Activated T-cell treated with anti-CD3 and anti-CD28 coated beads, Interleukin-2, amount 50 U/mL, for 48 hours (primary cell): ENCODE results near the gene TUBB.
A peak's percentile ranks its signal among the peaks of the same experiment; 100 is the strongest.
"Not testable (repeated sequence)": the region's sequence is repeated elsewhere in the genome, so short reads cannot be mapped to it uniquely, and the experiment has no call there.

Experiments used
- DNase-seq, 2 experiments: peaks; one replicate each; pipeline ENCODE4 v3.0.0-alpha.2; 2020

The TUBB gene

GRCh38 chr6:30687659-30688431 is 32.3 kb upstream of the TUBB start:
- peak in 1 of 2 experiments; percentile 32 for DNase-seq

GRCh38 chr6:30688569-30688968 is 31.6 kb upstream of the TUBB start:
- DNase-seq: peak in 1 of 2 experiments; percentile 24

GRCh38 chr6:30689022-30689865 is 30.9 kb upstream of the TUBB start:
- DNase-seq: no peak

- no peak for DNase-seq
Measured at GRCh38 chr6:30689985-30690384, 30.2 kb upstream of the TUBB start.

GRCh38 chr6:30690403-30691207 is 29.5 kb upstream of the TUBB start, which contains the start of gene NRM:
TSS of gene NRM (minus strand) at chr6:30690984. CDS start at chr6:30690974, 10 bp downstream.
- peak; percentile 89 for DNase-seq

- DNase-seq: no peak
Measured at GRCh38 chr6:30691208-30691847, 28.8 kb upstream of the TUBB start.

- no peak for DNase-seq
Measured at GRCh38 chr6:30696432-30696831, 23.7 kb upstream of the TUBB start.

- DNase-seq: no peak
Measured at GRCh38 chr6:30700340-30700739, 19.8 kb upstream of the TUBB start.

- no peak for DNase-seq
Measured at GRCh38 chr6:30703011-30703410, 17.1 kb upstream of the TUBB start.

GRCh38 chr6:30703821-30704220 is 16.3 kb upstream of the TUBB start:
- DNase-seq: no peak

GRCh38 chr6:30705620-30706019 is 14.5 kb upstream of the TUBB start:
- DNase-seq: no peak

- DNase-seq: no peak
Measured at GRCh38 chr6:30707281-30707850, 12.8 kb upstream of the TUBB start.

- DNase-seq: no peak
Measured at GRCh38 chr6:30709101-30709868, 10.9 kb upstream of the TUBB start.

- no peak for DNase-seq
Measured at GRCh38 chr6:30711758-30712380, 8.3 kb upstream of the TUBB start.

GRCh38 chr6:30712441-30712945 is 7.7 kb upstream of the TUBB start:
- no peak for DNase-seq

GRCh38 chr6:30714263-30714662 is 5.9 kb upstream of the TUBB start:
- DNase-seq: no peak

GRCh38 chr6:30716879-30717128 is 3.3 kb upstream of the TUBB start:
- no peak for DNase-seq

GRCh38 chr6:30717129-30717844 is 2.9 kb upstream of the TUBB start, which contains the start of gene MDC1:
TSS of gene MDC1 (minus strand) at chr6:30717281. CDS start at chr6:30715175, 2,106 bp downstream.
- DNase-seq: peak; percentile 98 to 99

GRCh38 chr6:30717845-30718720 is 2.1 kb upstream of the TUBB start:
- not testable (repeated sequence) for DNase-seq
